HepG2 (cell line): ENCODE data around the gene UCK2. TPM values are rescaled to one million over a fixed set of nuclear protein-coding genes. Genes with fewer than 3 reads are reported as not detected.

ENCODE experiments used
- CENPT ChIP-seq: sonication (generic); formaldehyde crosslinking; IDR thresholded peaks from 2 replicates; pipeline ENCODE4 v1.8.0; 2022; ENCODE audit warnings: low read depth, mild to moderate bottlenecking, moderate library complexity, missing genetic modification reagents
- FOSL2 ChIP-seq: sonication (generic); formaldehyde crosslinking; IDR thresholded peaks from 2 replicates; pipeline ENCODE4 v1.4.0; 2020; ENCODE audit warnings: missing genetic modification reagents
- HNF4G ChIP-seq, 2 experiments: sonication (generic) in 1 of 2; formaldehyde crosslinking in 1 of 2; IDR thresholded peaks; 2 replicates each; pipeline versions ENCODE4 v1.4.0 to v1.6.1; 2011 to 2020; ENCODE audit warnings: borderline replicate concordance in 2 of 2, low read depth in 2 of 2, mild to moderate bottlenecking in 2 of 2, low read length in 1 of 2, missing genetic modification reagents in 1 of 2, moderate library complexity in 1 of 2
- HOXA3 ChIP-seq: sonication (generic); formaldehyde crosslinking; IDR thresholded peaks from 2 replicates; pipeline ENCODE4 v1.5.0; 2020; ENCODE audit warnings: missing genetic modification reagents
- LBX2 ChIP-seq: sonication (generic); formaldehyde crosslinking; IDR thresholded peaks from 2 replicates; pipeline ENCODE4 v1.5.0; 2020; ENCODE audit warnings: missing genetic modification reagents, mild to moderate bottlenecking, borderline replicate concordance
- MAF1 ChIP-seq: sonication (generic); formaldehyde crosslinking; IDR thresholded peaks from 2 replicates; pipeline ENCODE4 v1.5.0; 2020; ENCODE audit warnings: missing genetic modification reagents, borderline replicate concordance
- MEIS1 ChIP-seq: sonication (generic); formaldehyde crosslinking; IDR thresholded peaks from 2 replicates; pipeline ENCODE4 v1.9.0; 2021; ENCODE audit warnings: mild to moderate bottlenecking, missing genetic modification reagents, moderate library complexity, borderline replicate concordance
- MYC ChIP-seq: sonication (generic); formaldehyde crosslinking; IDR thresholded peaks from 2 replicates; pipeline ENCODE4 v1.9.0; 2021; ENCODE audit warnings: missing genetic modification reagents, borderline replicate concordance
- NFKB2 ChIP-seq: sonication (generic); formaldehyde crosslinking; IDR thresholded peaks from 2 replicates; pipeline ENCODE4 v1.4.0; 2020; ENCODE audit warnings: missing genetic modification reagents, borderline replicate concordance
- NR3C1 ChIP-seq: sonication (generic); formaldehyde crosslinking; IDR thresholded peaks from 2 replicates; pipeline ENCODE4 v1.4.0; 2020; ENCODE audit warnings: missing genetic modification reagents
- PATZ1 ChIP-seq: sonication (generic); formaldehyde crosslinking; IDR thresholded peaks from 2 replicates; pipeline ENCODE4 v1.4.0; 2020; ENCODE audit warnings: missing genetic modification reagents
- PCBP1 ChIP-seq: fragments of 200-400 bp; formaldehyde crosslinking; IDR thresholded peaks from 2 replicates; pipeline ENCODE4 v1.6.1; 2017; ENCODE audit warnings: mild to moderate bottlenecking, low read depth, low read length, borderline replicate concordance
- POGZ ChIP-seq: sonication (generic); formaldehyde crosslinking; IDR thresholded peaks from 2 replicates; pipeline ENCODE4 v1.4.0; 2020; ENCODE audit warnings: mild to moderate bottlenecking, missing genetic modification reagents
- SPEN ChIP-seq: sonication (generic); formaldehyde crosslinking; IDR thresholded peaks from 2 replicates; pipeline ENCODE4 v1.5.1; 2020; ENCODE audit warnings: low read depth, mild to moderate bottlenecking, missing genetic modification reagents
- SRY ChIP-seq: sonication (generic); formaldehyde crosslinking; IDR thresholded peaks from 2 replicates; pipeline ENCODE4 v1.8.0; 2022; ENCODE audit warnings: mild to moderate bottlenecking, missing genetic modification reagents
- SUZ12 ChIP-seq: fragments of 150-350 bp; IDR thresholded peaks from 2 replicates; pipeline ENCODE4 v1.6.1; 2014; ENCODE audit warnings: low read depth, low read length
- TEAD3 ChIP-seq: optimal IDR thresholded peaks from 2 replicates; pipeline ENCODE3; 2016; ENCODE audit warnings: borderline replicate concordance
- TP53 ChIP-seq: sonication (generic); formaldehyde crosslinking; conservative IDR thresholded peaks from 2 replicates; pipeline ENCODE4 v1.4.0; 2020; ENCODE audit warnings: missing genetic modification reagents
- YY1 ChIP-seq: IDR thresholded peaks from 2 replicates; pipeline ENCODE4 v1.6.1; 2011; ENCODE audit warnings: low read length, low read depth, moderate library complexity, mild to moderate bottlenecking; ENCODE audit not compliant: insufficient read depth, insufficient replicate concordance
- ZBTB4 ChIP-seq: sonication (generic); formaldehyde crosslinking; IDR thresholded peaks from 2 replicates; pipeline ENCODE4 v1.4.0; 2020; ENCODE audit warnings: missing genetic modification reagents, mild to moderate bottlenecking, borderline replicate concordance
- ZIK1 ChIP-seq: sonication (generic); formaldehyde crosslinking; IDR thresholded peaks from 2 replicates; pipeline ENCODE4 v1.5.0; 2020; ENCODE audit warnings: mild to moderate bottlenecking, low read depth, missing genetic modification reagents, borderline replicate concordance
- ZNF615 ChIP-seq: sonication (generic); formaldehyde crosslinking; IDR thresholded peaks from 2 replicates; pipeline ENCODE4 v1.5.0; 2020; ENCODE audit warnings: mild to moderate bottlenecking, missing genetic modification reagents, borderline replicate concordance
- ZNF660 ChIP-seq: sonication (generic); formaldehyde crosslinking; IDR thresholded peaks from 2 replicates; pipeline ENCODE4 v1.5.1; 2020; ENCODE audit warnings: mild to moderate bottlenecking, low read depth, missing genetic modification reagents, borderline replicate concordance
- polyA plus RNA-seq, 8 experiments: library from polyadenylated mRNA; depleted of rRNA in 3 of 8; stranded (reverse) in 7 of 8; unstranded in 1 of 8; fragments of >200 nt; fragmentation: Illumina TruSeq in 4 of 8; extraction: Trizol in 4 of 8; gene quantifications; 2 replicates each; pipeline versions ENCODE4 v1.2.1 to v1.2.3, GENCODE V29; 2011 to 2016; ENCODE audit warnings: low read depth in 4 of 8, missing spikeins in 1 of 8, mixed read lengths in 1 of 8; ENCODE audit not compliant: insufficient read depth in 1 of 8
- total RNA-seq, 5 experiments: library from RNA; depleted of rRNA; stranded (reverse); fragments of >200 nt; fragmentation: Illumina TruSeq; extraction: Trizol; gene quantifications; 2 replicates each; pipeline ENCODE4 v1.2.3, GENCODE V29; 2016; ENCODE audit warnings: low read depth in 1 of 5

UCK2 gene
- total and polyA plus RNA-seq, 2 of the 13 experiments (the other 11 are each of a cell fraction or from before 2014, with no cell fraction given), result 64.3 to 78.0 TPM

- TF ChIP-seq HOXA3 (CRISPR knock-in tag) (peak; percentile 35; the same call in 1 of the 2 replicates), ZBTB4 (CRISPR knock-in tag) (no peak), SRY (CRISPR knock-in tag) (no peak; the same call in 1 of the 2 replicates), YY1 (peak; percentile 7), MYC (CRISPR knock-in tag) (peak; percentile 86), ZNF615 (CRISPR knock-in tag) (no peak), NR3C1 (no peak), MAF1 (no peak), PATZ1 (CRISPR knock-in tag) (peak; percentile 72), POGZ (CRISPR knock-in tag) (peak; percentile 18; the same call in 1 of the 2 replicates), PCBP1 (no peak), NFKB2 (CRISPR knock-in tag) (peak; percentile 14; the same call in 1 of the 2 replicates), TEAD3 (CRISPR knock-in tag) (no peak), MEIS1 (CRISPR knock-in tag) (no peak), ZIK1 (CRISPR knock-in tag) (no peak; the same call in 1 of the 2 replicates), HNF4G (IDR thresholded peaks at IDR 0.05; ENCODE audit: borderline replicate concordance, low read depth, low read length) (no peak), HNF4G (CRISPR knock-in tag; IDR thresholded peaks at IDR 0.05; ENCODE audit: borderline replicate concordance, low read depth) (0 out of 2 replicates have a peak, but pooled peaks have one; percentile 19), SPEN (CRISPR knock-in tag) (no peak; the same call in 1 of the 2 replicates), ZNF660 (no peak), SUZ12 (no peak), LBX2 (CRISPR knock-in tag) (no peak; the same call in 1 of the 2 replicates), FOSL2 (no peak), TP53 (CRISPR knock-in tag) (no peak), CENPT (CRISPR knock-in tag) (no peak)
These were observed at the start of gene UCK2 (continued) for GRCh38 chr1:165827268-165828102.
